HL-60 (cell line): Measurements from ENCODE around the gene PTGES.
"Not testable (repeated sequence)": the region's sequence is repeated elsewhere in the genome, so short reads cannot be mapped to it uniquely, and the experiment has no call there.

Experiments used
- DNase-seq, 2 experiments: peaks; one replicate each; pipeline ENCODE4 v3.0.0-alpha.2; 2010 to 2020; ENCODE audit warnings: low read depth in 1 of 2, low spot score in 1 of 2
- H3K27ac ChIP-seq: fragments of 250-450 bp; sonication (Bioruptor Pico); replicated peaks from 2 replicates; pipeline ENCODE4 v1.5.1; 2020; ENCODE audit warnings: mild to moderate bottlenecking, moderate library complexity
- H3K27me3 ChIP-seq: fragments of 250-450 bp; sonication (Bioruptor Pico); 2 replicates; pipeline ENCODE4 v1.5.1; 2021; ENCODE audit warnings: mild to moderate bottlenecking, moderate library complexity; ENCODE audit not compliant: insufficient read depth, poor library complexity, severe bottlenecking
- H3K4me3 ChIP-seq: replicated peaks from 2 replicates; pipeline ENCODE4 v1.5.1; 2011; ENCODE audit warnings: mild to moderate bottlenecking, control low read depth, low read length; ENCODE audit not compliant: insufficient read depth
- CTCF ChIP-seq: IDR thresholded peaks from one replicate; pipeline ENCODE4 v1.5.1; 2011; ENCODE audit warnings: low read length, control low read depth, inconsistent platforms; ENCODE audit not compliant: insufficient read depth
- GABPA ChIP-seq: IDR thresholded peaks from 2 replicates; pipeline ENCODE4 v1.6.1; 2012; ENCODE audit warnings: low read depth
- POLR2AphosphoS5 ChIP-seq: IDR thresholded peaks from 2 replicates; pipeline ENCODE4 v1.6.1; 2012; ENCODE audit warnings: low read depth
- REST ChIP-seq: IDR thresholded peaks from 2 replicates; pipeline ENCODE4 v1.6.1; 2012; ENCODE audit warnings: low read depth; ENCODE audit not compliant: insufficient replicate concordance
- SPI1 ChIP-seq: IDR thresholded peaks from 2 replicates; pipeline ENCODE4 v1.6.1; 2012; ENCODE audit warnings: low read depth, mild to moderate bottlenecking, borderline replicate concordance
- long read RNA-seq: library from polyadenylated mRNA; unstranded; transcript quantifications from one replicate; pipeline ENCODE4 v2.0.0, GENCODE V29; 2020

PTGES gene, protein sequence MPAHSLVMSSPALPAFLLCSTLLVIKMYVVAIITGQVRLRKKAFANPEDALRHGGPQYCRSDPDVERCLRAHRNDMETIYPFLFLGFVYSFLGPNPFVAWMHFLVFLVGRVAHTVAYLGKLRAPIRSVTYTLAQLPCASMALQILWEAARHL
- long read RNA-seq = 0 reads

DNA sequence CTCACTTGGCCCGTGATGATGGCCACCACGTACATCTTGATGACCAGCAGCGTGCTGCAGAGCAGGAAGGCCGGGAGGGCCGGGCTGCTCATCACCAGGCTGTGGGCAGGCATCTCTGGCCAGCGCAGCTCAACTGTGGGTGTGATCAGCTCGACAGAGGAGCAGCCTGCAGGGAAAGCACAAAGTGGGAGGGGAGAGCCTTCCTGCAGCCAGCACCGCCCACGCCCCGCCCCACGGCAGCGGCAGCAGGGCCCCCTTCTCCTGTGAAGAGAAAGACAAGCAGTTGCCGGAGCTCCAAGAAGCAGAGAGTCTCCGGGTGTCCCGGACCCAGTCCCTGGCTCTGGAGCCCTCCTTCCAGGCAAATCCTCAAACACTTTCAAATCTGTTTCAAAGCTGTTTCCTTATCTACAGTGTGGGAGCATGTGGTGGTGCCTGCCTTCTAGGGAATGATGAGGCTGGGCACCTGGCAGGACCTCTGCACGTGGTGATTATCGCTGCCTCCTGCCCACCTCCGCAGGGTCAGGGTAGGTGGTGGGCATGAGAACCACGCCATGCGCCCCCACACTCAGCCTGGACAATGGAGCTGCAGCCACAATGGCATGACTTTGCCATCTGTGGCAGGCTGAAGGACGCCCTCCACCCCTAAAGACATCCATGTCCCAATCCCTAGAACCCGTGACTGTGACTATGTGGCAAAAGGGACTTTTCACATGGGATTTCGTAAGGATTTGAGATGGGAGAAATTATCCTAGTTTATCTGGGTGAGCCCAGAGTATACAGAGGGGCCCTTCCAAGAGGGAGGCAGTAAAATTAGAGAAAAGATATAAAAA, at the start of gene PTGES:
Gene PTGES (minus strand): TSS at position 143 of the 830 bp plus-strand sequence. CDS start 30 bp downstream, at position 113.
- H3K27me3 ChIP-seq = peaks cover 23% of the 10 kb centered on the region
- TF ChIP-seq POLR2AphosphoS5 (no peak), CTCF (no peak), GABPA (no peak), SPI1 (no peak), REST (no peak)
- no peak within 1 kb of the TSS for H3K4me3 ChIP-seq
- H3K27ac ChIP-seq = no peak within 1 kb of the TSS
- peak in 1 of 2 experiments; percentile 12 for DNase-seq

- DNase-seq = no peak
- no peak overlapping the region for H3K27ac ChIP-seq
- H3K27me3 ChIP-seq = no peaks in the 10 kb centered on the region
- no peak overlapping the region for H3K4me3 ChIP-seq
- no peak for TF ChIP-seq POLR2AphosphoS5
- TF ChIP-seq GABPA = no peak
- TF ChIP-seq SPI1 = no peak
- no peak for TF ChIP-seq REST
- no peak for TF ChIP-seq CTCF
Measured at GRCh38 chr9:129801504-129801903, 48.7 kb upstream of the PTGES start.

DNA sequence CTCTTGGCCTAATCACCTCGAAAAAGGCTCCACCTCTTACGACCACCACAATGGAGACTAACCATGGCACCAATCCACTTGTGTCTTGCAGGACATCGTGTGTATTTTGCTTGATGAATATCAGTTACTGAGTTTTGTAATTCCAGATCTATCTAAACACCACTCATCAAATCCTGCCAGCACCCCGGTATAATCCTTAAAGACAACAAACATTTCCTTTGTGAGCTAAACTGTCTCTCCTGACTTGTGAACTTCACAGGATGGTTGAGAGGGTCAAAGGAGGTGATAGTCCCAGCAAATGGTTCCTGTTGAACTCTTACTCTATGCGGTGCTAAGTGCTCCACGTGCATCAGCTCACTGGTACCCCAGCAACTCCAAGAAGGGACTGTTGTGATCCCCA, 46.1 kb upstream of the PTGES start:
- H3K27ac ChIP-seq = no peak overlapping the region
- no peak for DNase-seq
- TF ChIP-seq REST (no peak), CTCF (no peak), POLR2AphosphoS5 (no peak), GABPA (no peak), SPI1 (no peak)
- H3K4me3 ChIP-seq = no peak overlapping the region
- no peaks in the 10 kb centered on the region for H3K27me3 ChIP-seq

DNA sequence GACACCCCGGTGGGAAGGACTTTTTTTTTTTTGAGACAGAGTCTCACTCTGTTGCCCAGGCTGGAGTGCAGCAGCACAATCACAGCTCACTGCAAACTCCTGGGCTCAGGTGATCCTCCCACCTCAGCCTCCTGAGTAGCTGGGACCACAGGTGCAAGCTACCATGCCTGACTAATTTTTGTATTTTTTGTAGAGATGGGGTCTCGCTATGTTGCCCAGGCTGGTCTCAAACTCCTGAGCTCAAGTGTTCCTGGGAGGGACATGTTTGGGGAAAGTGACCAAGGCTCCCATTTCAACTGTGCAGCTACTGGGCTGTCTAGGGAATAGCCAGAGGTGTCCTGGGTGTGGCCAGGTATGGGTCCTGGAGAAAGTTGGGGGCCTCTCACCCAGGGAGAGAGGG, 43.2 kb upstream of the PTGES start:
- not testable (repeated sequence) for DNase-seq, H3K4me3 ChIP-seq, H3K27ac ChIP-seq, H3K27me3 ChIP-seq
